ENCODE data around the gene FLG. TPM values are rescaled to one million over a fixed set of nuclear protein-coding genes. Genes with fewer than 3 reads are reported as not detected.
"Not testable (repeated sequence)": the region's sequence is repeated elsewhere in the genome, so short reads cannot be mapped to it uniquely, and the experiment has no call there.

Gene FLG
- total RNA-seq, 1 experiment from 2014 or later, result not detected

- not testable (repeated sequence) for DNase-seq (ENCODE audit: low spot score)
These were observed 21.7 kb downstream of the FLG start for GRCh38 chr1:152303139-152303872.

- not testable (repeated sequence) for DNase-seq (ENCODE audit: low spot score)
These were observed 68.6 kb downstream of the FLG start for GRCh38 chr1:152256394-152256793.

Other genes starting within 250 kb of the FLG start
- not detected in 2 replicates for gene TCHHL1, start 236.2 kb downstream of the FLG start, total RNA-seq (2014; rRNA removed; shearing (Covaris generic))
- 0.03 TPM in 1 of 2 replicates, not detected in the other for gene TCHH, start 209.8 kb downstream of the FLG start, total RNA-seq (2014; rRNA removed; shearing (Covaris generic))
- not detected in 2 replicates for gene RPTN, start 166.0 kb downstream of the FLG start, total RNA-seq (2014; rRNA removed; shearing (Covaris generic))
- gene HRNR, start 101.0 kb downstream of the FLG start, total RNA-seq (2014; rRNA removed; shearing (Covaris generic)), result not detected in 2 replicates
- gene FLG2, start 34.8 kb upstream of the FLG start, total RNA-seq (2014; rRNA removed; shearing (Covaris generic)), result not detected in 2 replicates
- not detected in 2 replicates for gene CRNN, start 89.0 kb upstream of the FLG start, total RNA-seq (2014; rRNA removed; shearing (Covaris generic))
- gene LCE5A, start 185.6 kb upstream of the FLG start, total RNA-seq (2014; rRNA removed; shearing (Covaris generic)), result not detected in 2 replicates
- gene CRCT1, start 189.2 kb upstream of the FLG start, total RNA-seq (2014; rRNA removed; shearing (Covaris generic)), result 0.15 TPM in 1 of 2 replicates, not detected in the other
- gene LCE3E, start 241.5 kb upstream of the FLG start, total RNA-seq (2014; rRNA removed; shearing (Covaris generic)), result not detected in 2 replicates

All from HT-29 (cell line).